K562 treated with DMSO at 1 percent for 24 hours (cell line): ENCODE measurements around the gene ETDA. TPM values are rescaled to one million over a fixed set of nuclear protein-coding genes. Genes with fewer than 3 reads are reported as not detected.

Experiments used
- total RNA-seq: library from RNA; unstranded; fragments of 300-600 nt; gene quantifications from 2 replicates; pipeline ENCODE4 v1.2.3, GENCODE V29; 2022; ENCODE audit warnings: low read depth; ENCODE audit not compliant: insufficient read depth

The ETDA gene
- total RNA-seq, result not detected in 2 replicates

GRCh38 chrX:135252011-135252518 lies at the start of gene ETDA:
Gene ETDA (plus strand): TSS chrX:135252061. CDS start chrX:135253277, 1,216 bp downstream.

Other genes starting within 250 kb of the ETDA start
- 1.6 and 2.0 TPM in 2 replicates for gene RTL8B, start 229.5 kb upstream of the ETDA start, total RNA-seq
- gene RTL8C, start 219.7 kb upstream of the ETDA start, total RNA-seq, result 207 and 233 TPM in 2 replicates
- gene RTL8A, start 199.9 kb upstream of the ETDA start, total RNA-seq, result 208 and 221 TPM in 2 replicates
- 0.57 TPM in 1 of 2 replicates, not detected in the other for gene SMIM10L2B, start 153.3 kb upstream of the ETDA start, total RNA-seq
- gene ETDB, start 131.5 kb upstream of the ETDA start, total RNA-seq, result not detected in 2 replicates
- gene CT55, start 80.7 kb upstream of the ETDA start, total RNA-seq, result 35.4 and 40.7 TPM in 2 replicates
- not detected in 2 replicates for gene ETDC, start 57.4 kb downstream of the ETDA start, total RNA-seq
- 4.0 and 6.0 TPM in 2 replicates for gene ZNF75D, start 92.0 kb downstream of the ETDA start, total RNA-seq
- 1.4 TPM in 2 replicates for gene ZNF449, start 92.7 kb downstream of the ETDA start, total RNA-seq
- gene SMIM10L2A, start 169.9 kb downstream of the ETDA start, total RNA-seq, result 0.17 and 0.47 TPM in 2 replicates